HG02981 (cell line): ENCODE data around the gene EEF2K.

Experiments
- ATAC-seq: cut with Tn5 transposase; IDR thresholded peaks from one replicate; pipeline ENCODE4 v1.9.1; 2021; ENCODE audit warnings: mild to moderate bottlenecking, moderate library complexity; ENCODE audit not compliant: unreplicated experiment

Gene EEF2K

DNA sequence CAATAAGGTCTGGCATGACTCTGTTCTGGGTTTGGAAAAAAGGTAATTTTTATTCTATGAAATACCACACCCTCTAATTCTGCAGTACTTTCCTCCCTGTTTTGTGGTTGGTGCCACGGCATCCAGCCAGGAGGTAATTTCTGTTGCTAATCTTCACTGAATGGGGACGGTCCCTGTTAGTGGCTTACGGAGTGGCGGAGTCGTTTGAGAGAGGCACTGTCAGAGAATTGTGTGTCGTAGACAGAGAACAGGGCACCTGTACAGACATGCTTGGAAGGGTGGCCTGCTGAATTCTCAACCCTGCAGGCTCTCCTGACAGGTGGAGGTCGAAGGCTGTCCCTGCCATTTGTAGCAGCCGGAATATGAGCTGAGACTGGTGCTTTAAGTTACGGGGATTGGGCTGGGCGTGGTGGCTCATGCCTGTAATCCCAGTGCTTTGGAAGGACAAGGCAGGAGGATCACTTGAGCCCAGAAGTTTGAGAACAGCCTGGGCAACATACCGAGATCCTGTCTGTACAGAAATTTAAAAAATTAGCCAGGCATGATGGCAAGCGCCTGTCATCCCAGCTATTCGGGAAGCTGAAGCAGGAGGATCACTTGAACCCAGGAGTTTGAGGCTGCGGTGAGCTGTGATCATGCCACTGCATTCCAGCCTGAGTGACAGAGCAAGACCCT is 33.2 kb downstream of the EEF2K start:
- no peak for ATAC-seq

DNA sequence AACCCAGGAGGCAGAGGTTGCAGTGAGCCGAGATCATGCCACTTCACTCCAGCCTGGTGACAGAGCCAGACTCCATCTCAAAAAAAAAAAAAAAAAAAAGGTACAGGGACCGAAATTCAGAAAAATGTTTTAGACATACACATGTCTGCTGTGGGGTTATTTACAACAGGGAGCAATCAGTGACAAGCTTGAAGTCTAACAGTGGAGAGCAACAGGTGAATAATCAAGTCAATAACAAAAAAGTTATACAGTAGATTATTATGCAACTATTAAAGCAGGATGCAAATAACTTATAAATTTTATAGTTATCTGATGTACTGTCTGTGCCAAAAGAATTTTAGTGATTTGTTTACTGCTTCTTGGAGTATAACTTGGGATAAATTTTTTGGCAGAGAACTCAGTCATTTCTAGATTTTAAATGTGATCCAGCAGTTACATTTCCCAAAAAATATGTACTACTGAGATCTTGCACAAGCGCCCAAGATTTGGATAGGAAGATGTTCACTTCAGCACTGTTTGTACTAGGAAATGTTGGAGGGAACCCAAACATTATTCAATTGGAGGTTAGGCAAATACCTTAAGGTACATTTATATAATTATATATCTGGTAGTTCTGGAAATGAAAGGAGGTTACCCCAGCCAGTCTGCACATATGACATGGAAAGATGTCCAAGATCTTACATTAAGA is 34.1 kb downstream of the EEF2K start:
- no peak for ATAC-seq

- no peak for ATAC-seq
Measured at GRCh38 chr16:22250522-22250921, 44.4 kb downstream of the EEF2K start.

DNA sequence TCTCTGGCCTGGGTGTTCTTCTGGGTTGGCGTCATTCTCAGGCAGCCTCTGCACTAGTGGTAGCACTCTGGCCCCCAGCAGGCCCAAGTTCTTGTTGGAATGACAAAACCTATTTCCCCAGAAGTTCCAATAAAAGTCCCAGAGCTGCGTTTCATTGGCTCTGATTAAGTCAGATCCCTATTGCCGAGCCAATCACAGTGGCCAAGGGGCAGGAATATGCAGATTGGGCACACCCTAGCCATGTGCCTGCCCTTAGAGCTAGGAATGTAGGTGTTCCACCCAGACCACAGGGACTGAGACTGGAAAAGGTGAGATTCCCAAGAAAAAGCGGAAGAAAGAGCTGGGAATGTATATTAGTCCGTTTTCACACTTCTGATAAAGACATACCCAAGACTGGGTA is 46.2 kb downstream of the EEF2K start:
- ATAC-seq, result no peak

DNA sequence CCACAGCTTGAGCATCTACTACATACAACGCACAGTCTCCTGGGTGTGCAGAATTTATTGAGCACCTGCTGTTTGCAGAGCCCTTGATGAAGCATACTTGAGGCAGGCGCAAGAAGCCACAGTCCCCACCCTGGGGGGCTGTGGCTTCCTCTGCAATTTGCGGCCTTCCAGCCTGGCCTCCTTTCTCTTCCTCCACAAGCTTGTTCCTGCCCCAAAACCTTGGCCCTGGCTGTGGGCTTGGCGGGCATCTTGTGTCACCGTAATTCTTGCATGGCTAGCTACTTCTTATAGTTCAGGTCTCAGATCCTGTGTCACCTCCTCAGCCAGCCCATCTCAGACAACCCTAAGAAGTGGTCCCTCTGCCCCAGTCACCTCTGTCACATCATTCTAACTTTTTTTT is 47.2 kb downstream of the EEF2K start:
- no peak for ATAC-seq

GRCh38 chr16:22255335-22255734 is 49.3 kb downstream of the EEF2K start:
- no peak for ATAC-seq

DNA sequence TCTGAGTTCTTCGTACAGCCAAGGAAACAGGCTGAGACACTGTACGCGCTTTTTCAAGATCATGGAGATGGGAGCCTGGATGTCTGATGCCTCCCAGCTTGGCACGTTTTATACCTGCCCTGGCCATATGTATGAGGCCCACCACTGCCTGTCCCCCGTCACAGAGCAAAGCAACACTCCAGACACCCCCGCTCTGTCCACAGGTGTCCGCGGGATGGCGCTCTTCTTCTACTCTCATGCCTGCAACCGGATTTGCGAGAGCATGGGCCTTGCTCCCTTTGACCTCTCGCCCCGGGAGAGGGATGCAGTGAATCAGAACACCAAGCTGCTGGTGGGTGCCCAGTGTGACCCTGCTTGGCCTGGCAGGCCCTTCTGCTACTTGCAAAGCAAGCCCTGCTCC is 51.4 kb downstream of the EEF2K start:
- ATAC-seq, result no peak

DNA sequence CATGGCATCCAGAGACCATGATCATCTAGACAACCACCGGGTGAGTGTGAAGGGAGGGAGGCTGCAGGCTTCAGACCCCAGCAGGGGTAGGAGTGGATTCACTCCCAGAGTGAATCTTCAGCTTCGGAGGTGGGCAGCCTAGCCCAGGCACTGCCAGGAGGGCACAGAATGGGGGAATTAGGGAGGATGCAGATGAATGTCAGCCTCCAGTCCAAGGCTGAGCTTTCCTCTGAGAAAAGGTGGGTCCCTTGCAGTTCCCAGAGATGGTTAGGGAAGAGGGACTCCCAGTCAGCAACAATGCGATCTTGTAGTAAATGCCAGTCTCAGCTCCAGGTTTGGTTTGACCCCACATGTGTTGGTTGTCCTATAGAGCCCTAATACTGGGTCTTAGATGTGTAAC is 54.4 kb downstream of the EEF2K start:
- ATAC-seq, result no peak

- no peak for ATAC-seq
Measured at GRCh38 chr16:22262460-22262859, 56.4 kb downstream of the EEF2K start.

DNA sequence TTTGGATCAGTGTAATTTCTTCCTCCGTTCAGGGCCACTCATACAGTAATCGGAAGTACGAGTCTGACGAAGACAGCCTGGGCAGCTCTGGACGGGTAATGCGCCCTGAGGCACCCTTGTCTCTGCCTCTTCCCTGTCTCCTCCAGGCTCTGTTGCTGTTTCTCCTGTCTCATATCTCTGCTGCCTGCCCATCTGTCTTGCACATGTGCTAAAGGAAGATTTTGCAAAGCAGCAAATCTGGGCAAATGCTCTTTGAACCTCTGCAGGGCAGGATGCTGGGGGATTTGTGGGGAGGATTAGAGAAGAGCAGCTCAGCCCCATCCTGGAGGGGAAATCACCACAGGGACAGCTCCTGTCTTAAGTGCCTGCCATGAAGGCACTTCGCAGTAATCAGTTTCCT is 58.7 kb downstream of the EEF2K start:
- ATAC-seq, result no peak

DNA sequence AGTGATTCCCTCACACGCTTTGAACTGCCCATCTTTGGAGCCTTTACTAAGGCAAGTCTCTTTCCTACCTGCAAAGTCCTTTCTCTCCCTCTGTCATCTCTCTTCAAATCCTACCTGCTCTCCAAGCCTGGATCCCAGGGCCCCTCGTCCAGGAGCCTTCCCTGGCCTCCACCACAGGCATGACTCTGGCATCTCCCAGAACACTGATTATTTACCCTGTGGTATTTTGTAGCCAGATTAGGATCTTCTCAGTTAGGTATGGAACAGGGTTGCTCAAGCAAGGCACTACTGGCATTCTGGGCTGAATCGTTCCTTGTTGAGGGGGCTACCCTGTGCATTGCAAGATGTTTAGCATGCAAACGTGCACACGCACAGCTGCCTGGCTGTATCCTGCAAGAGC is 59.3 kb downstream of the EEF2K start:
- ATAC-seq, result no peak

DNA sequence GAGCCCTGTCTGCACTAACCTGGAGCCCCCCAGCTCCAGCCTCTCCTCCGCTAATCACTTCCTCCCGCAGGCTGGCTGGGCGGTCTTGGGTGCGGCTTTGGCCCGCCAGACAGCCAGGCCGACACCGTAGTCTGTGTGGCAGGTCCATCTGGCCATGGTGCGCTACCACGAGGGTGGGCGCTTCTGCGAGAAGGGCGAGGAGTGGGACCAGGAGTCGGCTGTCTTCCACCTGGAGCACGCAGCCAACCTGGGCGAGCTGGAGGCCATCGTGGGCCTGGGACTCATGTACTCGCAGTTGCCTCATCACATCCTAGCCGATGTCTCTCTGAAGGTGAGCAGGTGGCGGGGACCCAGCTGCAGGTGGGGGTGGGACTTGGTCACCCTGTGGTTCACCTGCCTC is 60.5 kb downstream of the EEF2K start:
- ATAC-seq, result no peak

DNA sequence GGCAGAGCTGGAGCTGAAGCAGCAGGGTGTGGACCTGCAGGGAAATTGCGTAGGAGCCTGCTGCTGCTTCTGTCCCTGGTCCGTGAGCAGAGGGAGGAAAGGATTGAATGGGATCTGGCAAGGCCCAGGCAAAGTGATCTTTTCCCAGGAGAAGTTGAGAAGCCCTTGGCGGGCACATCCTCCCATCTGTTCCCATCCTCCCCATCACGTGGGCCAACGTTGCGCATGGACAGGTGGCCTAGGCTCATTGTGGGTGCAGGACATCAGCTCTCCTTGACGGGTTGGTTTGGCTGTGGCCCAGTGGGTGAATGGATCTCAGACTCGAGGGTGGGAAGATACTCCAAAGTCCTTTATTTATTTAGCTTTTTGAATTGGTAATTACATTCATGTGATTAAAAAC is 61.7 kb downstream of the EEF2K start:
- no peak for ATAC-seq

- no peak for ATAC-seq
Measured at GRCh38 chr16:22270525-22270924, 64.4 kb downstream of the EEF2K start.

- ATAC-seq, result no peak
Measured at GRCh38 chr16:22272870-22273650, 67.0 kb downstream of the EEF2K start.

- no peak for ATAC-seq
Measured at GRCh38 chr16:22274916-22275315, 68.8 kb downstream of the EEF2K start.

GRCh38 chr16:22278441-22279230 is 72.6 kb downstream of the EEF2K start:
- ATAC-seq, result no peak

GRCh38 chr16:22282254-22282892 is 76.3 kb downstream of the EEF2K start:
- no peak for ATAC-seq

DNA sequence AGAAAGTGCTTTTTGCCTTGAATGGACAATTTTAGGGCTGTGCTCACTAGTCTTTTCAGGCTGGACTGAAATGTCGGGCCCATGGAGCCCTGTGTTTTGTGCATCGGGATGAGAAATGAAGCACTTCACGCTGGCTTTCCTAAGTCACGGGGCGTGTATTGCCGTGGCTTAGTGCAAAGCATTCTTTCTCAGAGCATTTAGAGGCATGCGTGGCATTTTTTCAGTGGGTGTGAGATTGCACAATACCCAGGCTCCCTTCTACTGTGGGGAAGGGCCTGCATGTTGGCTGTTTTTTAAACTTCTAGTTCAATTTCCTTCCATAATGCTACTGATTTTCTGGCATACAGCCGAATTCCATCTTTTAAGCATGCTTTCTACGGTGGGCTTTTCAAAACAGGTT is 78.6 kb downstream of the EEF2K start:
- ATAC-seq, result no peak

DNA sequence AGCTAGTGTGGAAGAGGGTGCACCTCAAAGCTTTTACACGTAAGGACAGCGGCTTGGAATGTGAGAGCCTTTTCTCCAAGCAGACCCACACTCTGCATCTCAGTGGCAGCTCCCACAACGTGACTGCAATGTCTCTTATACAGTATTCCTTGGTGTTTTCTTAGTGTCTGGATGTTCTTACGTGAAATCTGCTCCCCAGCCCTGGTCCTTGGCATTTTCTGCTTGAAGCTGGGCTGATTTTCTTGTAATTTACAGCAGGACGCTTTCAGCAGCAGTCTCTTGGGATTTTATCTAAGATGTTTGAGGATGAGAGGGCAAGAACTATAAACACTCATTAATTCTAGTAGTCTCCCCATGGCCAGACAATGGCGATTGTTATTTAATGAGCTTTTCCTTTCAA is 79.0 kb downstream of the EEF2K start:
- ATAC-seq, result no peak

- no peak for ATAC-seq
Measured at GRCh38 chr16:22291020-22291419, 84.9 kb downstream of the EEF2K start.
